Fibroblast of lung (primary cell): ENCODE results near the gene AICDA. TPM values are rescaled to one million over a fixed set of nuclear protein-coding genes. Genes with fewer than 3 reads are reported as not detected.

Experiments
- DNase-seq, 2 donors: peaks; one replicate each; pipeline versions ENCODE4 v3.0.0 to v3.0.0-alpha.2; 2010; ENCODE audit warnings: low read depth in 2 of 2
- H2AFZ ChIP-seq: 2 replicates; pipeline ENCODE4 v1.5.1; 2012; ENCODE audit warnings: low read length, control low read depth, inconsistent platforms
- H3K27ac ChIP-seq: 2 replicates; pipeline ENCODE4 v1.5.1; 2011; ENCODE audit warnings: low read length, control low read depth; ENCODE audit not compliant: insufficient read depth
- H3K27me3 ChIP-seq: 2 replicates; pipeline ENCODE4 v1.5.1; 2011; ENCODE audit warnings: mild to moderate bottlenecking, low read length; ENCODE audit not compliant: control insufficient read depth, insufficient read depth
- H3K36me3 ChIP-seq: 2 replicates; pipeline ENCODE4 v1.5.1; 2011; ENCODE audit warnings: low read length; ENCODE audit not compliant: control insufficient read depth, insufficient read depth
- H3K4me1 ChIP-seq: 2 replicates; pipeline ENCODE4 v1.5.1; 2011; ENCODE audit warnings: low read length; ENCODE audit not compliant: control insufficient read depth, insufficient read depth; ENCODE audit errors: extremely low read depth
- H3K4me2 ChIP-seq: 2 replicates; pipeline ENCODE4 v1.5.1; 2011; ENCODE audit warnings: low read length, control low read depth; ENCODE audit not compliant: insufficient read depth; ENCODE audit errors: extremely low read depth
- H3K4me3 ChIP-seq, 4 experiments: fragments of 200-600 bp in 1 of 4; sonication (generic) in 1 of 4; replicated peaks in 1 of 4; 2 replicates each; pipeline ENCODE4 v1.5.1; 2011 to 2016; ENCODE audit warnings: low read length in 4 of 4, low read depth in 3 of 4, mild to moderate bottlenecking in 3 of 4, control low read depth in 2 of 4, inconsistent platforms in 1 of 4, mixed read lengths in 1 of 4; ENCODE audit not compliant: insufficient read depth in 1 of 4; ENCODE audit errors: control extremely low read depth in 1 of 4
- H3K79me2 ChIP-seq: 2 replicates; pipeline ENCODE4 v1.5.1; 2012; ENCODE audit warnings: mild to moderate bottlenecking, low read length, inconsistent platforms; ENCODE audit not compliant: control insufficient read depth, insufficient read depth
- H3K9ac ChIP-seq: 2 replicates; pipeline ENCODE4 v1.5.1; 2011; ENCODE audit warnings: mild to moderate bottlenecking, low read length, control low read depth; ENCODE audit not compliant: insufficient read depth
- H3K9me3 ChIP-seq: 2 replicates; pipeline ENCODE4 v1.5.1; 2012; ENCODE audit warnings: low read depth, low read length; ENCODE audit not compliant: control insufficient read depth, insufficient read depth
- H4K20me1 ChIP-seq: 2 replicates; pipeline ENCODE4 v1.5.1; 2011; ENCODE audit warnings: low read length; ENCODE audit not compliant: control insufficient read depth, insufficient read depth; ENCODE audit errors: extremely low read depth
- CTCF ChIP-seq, 2 donors: IDR thresholded peaks in 1 of 2; conservative IDR thresholded peaks in 1 of 2; 1 replicate in 1 of 2; 2 replicates in 1 of 2; pipeline ENCODE4 v1.5.1; 2011 to 2012; ENCODE audit warnings: low read length in 2 of 2, control low read depth in 1 of 2, inconsistent platforms in 1 of 2, low read depth in 1 of 2, mild to moderate bottlenecking in 1 of 2
- EZH2 ChIP-seq: IDR thresholded peaks from 2 replicates; pipeline ENCODE4 v1.5.1; 2012; ENCODE audit warnings: low read length, control low read depth, mild to moderate bottlenecking; ENCODE audit errors: missing control alignments
- polyA plus RNA-seq, 2 donors: library from polyadenylated mRNA; depleted of rRNA in 1 of 2; stranded (reverse) in 1 of 2; unstranded in 1 of 2; fragments of >200 nt; gene quantifications; 2 replicates each; pipeline ENCODE4 v1.2.1, GENCODE V29; 2011 to 2012; ENCODE audit warnings: missing spikeins in 1 of 2
- total RNA-seq: library from RNA; depleted of rRNA; stranded (reverse); fragments of >200 nt; gene quantifications from 2 replicates; pipeline ENCODE4 v1.2.1, GENCODE V29; 2014

AICDA gene
- total and polyA plus RNA-seq, 2 donors (not counting 1 experiment from before 2014, with no cell fraction given), result not detected

- H2AFZ ChIP-seq, result no peak overlapping the region
- no peak overlapping the region for H3K27ac ChIP-seq
- H3K4me2 ChIP-seq, result no peak overlapping the region
- H3K9me3 ChIP-seq, result no peaks in the 10 kb centered on the region
- no peak for DNase-seq
- H3K4me3 ChIP-seq, result no peak overlapping the region
- H3K9ac ChIP-seq, result no peak overlapping the region
- no peaks in the 10 kb centered on the region for H3K36me3 ChIP-seq
- H3K79me2 ChIP-seq, result no peaks in the 10 kb centered on the region
- TF ChIP-seq CTCF (conservative IDR thresholded peaks at IDR 0.05 in 1 of 2, IDR thresholded peaks at IDR 0.05 in 1 of 2; ENCODE audit: low read depth in 1 of 2, low read length in 2 of 2), result no peak
- TF ChIP-seq EZH2, result no peak
- H4K20me1 ChIP-seq, result no peaks in the 10 kb centered on the region
- H3K4me1 ChIP-seq, result no peaks in the 10 kb centered on the region
- no peaks in the 10 kb centered on the region for H3K27me3 ChIP-seq
Observed at GRCh38 chr12:8563356-8563755, 49.3 kb downstream of the AICDA start.

- no peaks in the 10 kb centered on the region for H3K27me3 ChIP-seq
- H3K4me3 ChIP-seq, result no peak overlapping the region
- TF ChIP-seq CTCF (conservative IDR thresholded peaks at IDR 0.05 in 1 of 2, IDR thresholded peaks at IDR 0.05 in 1 of 2; ENCODE audit: low read depth in 1 of 2, low read length in 2 of 2), result peak in 1 of 2 donors; percentile 33
- no peak for TF ChIP-seq EZH2
- no peaks in the 10 kb centered on the region for H3K9me3 ChIP-seq
- H2AFZ ChIP-seq, result no peak overlapping the region
- no peak overlapping the region for H3K9ac ChIP-seq
- no peak overlapping the region for H3K27ac ChIP-seq
- no peak for DNase-seq
- H3K36me3 ChIP-seq, result no peaks in the 10 kb centered on the region
- H3K79me2 ChIP-seq, result no peaks in the 10 kb centered on the region
- no peaks in the 10 kb centered on the region for H4K20me1 ChIP-seq
- H3K4me2 ChIP-seq, result no peak overlapping the region
- H3K4me1 ChIP-seq, result no peaks in the 10 kb centered on the region
Observed at GRCh38 chr12:8562310-8562709, 50.3 kb downstream of the AICDA start.

GRCh38 chr12:8561011-8561410 is 51.6 kb downstream of the AICDA start:
- no peak overlapping the region for H3K4me3 ChIP-seq

More at GRCh38 chr12:8561011-8561410, 51.6 kb downstream of the AICDA start:
- Histone ChIP-seq H2AFZ (no peak overlapping the region), H4K20me1 (no peaks in the 10 kb centered on the region), H3K79me2 (no peaks in the 10 kb centered on the region), H3K9ac (no peak overlapping the region), H3K4me2 (no peak overlapping the region), H3K27ac (no peak overlapping the region), H3K9me3 (no peaks in the 10 kb centered on the region), H3K4me1 (no peaks in the 10 kb centered on the region), H3K27me3 (no peaks in the 10 kb centered on the region), H3K36me3 (no peaks in the 10 kb centered on the region)
- TF ChIP-seq CTCF (conservative IDR thresholded peaks at IDR 0.05 in 1 of 2, IDR thresholded peaks at IDR 0.05 in 1 of 2; ENCODE audit: low read depth in 1 of 2, low read length in 2 of 2), result no peak
- TF ChIP-seq EZH2, result no peak
- no peak for DNase-seq
